Left lung (tissue), 10 donors: Measurements from ENCODE around the gene VSIG10L. TPM values are rescaled to one million over a fixed set of nuclear protein-coding genes. Genes with fewer than 3 reads are reported as not detected.

ENCODE experiments used
- ATAC-seq: fragments of 200-7000 bp; cut with Tn5 transposase; one replicate; pipeline ENCODE4 v1.9.1; 2020; ENCODE audit warnings: moderate library complexity
- DNase-seq, 4 donors: peaks; one replicate each; pipeline ENCODE4 v3.0.0-alpha.2; 2013 to 2020
- H3K27ac ChIP-seq, 2 donors: fragments of 200-600 bp; sonication (generic) in 1 of 2; one replicate each; pipeline versions ENCODE4 v1.5.0 to v1.8.0; 2020 to 2021
- H3K27me3 ChIP-seq, 2 donors: fragments of 200-600 bp; sonication (generic) in 1 of 2; one replicate each; pipeline versions ENCODE4 v1.5.0 to v1.8.0; 2020 to 2021
- H3K36me3 ChIP-seq, 2 donors: fragments of 200-600 bp; sonication (generic) in 1 of 2; one replicate each; pipeline versions ENCODE4 v1.5.0 to v1.8.0; 2020 to 2021
- H3K4me1 ChIP-seq, 2 donors: fragments of 200-600 bp; one replicate each; pipeline ENCODE4 v1.8.0; 2021
- H3K4me3 ChIP-seq, 2 donors: fragments of 200-600 bp; sonication (generic) in 1 of 2; one replicate each; pipeline versions ENCODE4 v1.5.0 to v1.8.0; 2020 to 2021; ENCODE audit warnings: mild to moderate bottlenecking in 1 of 2
- H3K9me3 ChIP-seq, 2 donors: fragments of 200-600 bp; sonication (generic) in 1 of 2; one replicate each; pipeline versions ENCODE4 v1.5.0 to v1.8.0; 2020 to 2021
- intact Hi-C, 2 donors: fragments of 100-400 bp; cut with DNase I; formaldehyde crosslinking; loops; one replicate each; pipeline versions ENCODE4 v1.11.2 to v1.14.2; 2022
- polyA plus RNA-seq, 6 donors: library from polyadenylated mRNA; unstranded; fragments of 120-200 nt; gene quantifications; one replicate each; pipeline ENCODE4 v1.2.1, GENCODE V29; 2013; ENCODE audit not compliant: insufficient read length in 6 of 6
- total RNA-seq, 2 donors: library from RNA; stranded (reverse); fragmentation: NEBNext Ultra II Directional; extraction: Animal tissue kit (Norgen Biotek cat#: 25700); gene quantifications; one replicate each; pipeline ENCODE4 v1.2.1, GENCODE V29; 2021
- TF ChIP-seq, protein P1 (sequence below), 2 donors: fragments of 200-600 bp; sonication (generic) in 1 of 2; IDR thresholded peaks; one replicate each; pipeline versions ENCODE4 v1.5.0 to v1.8.0; 2021; ENCODE audit warnings: antibody characterized with exemption in 2 of 2
- donor health status: DM: no; HTN: yes; CAD: no.
- donor health status: DM: no; HTN: no; CAD: no.

The VSIG10L gene
- total and polyA plus RNA-seq, 8 donors, result 3.5 to 5.2 (median 3.7) TPM

DNA sequence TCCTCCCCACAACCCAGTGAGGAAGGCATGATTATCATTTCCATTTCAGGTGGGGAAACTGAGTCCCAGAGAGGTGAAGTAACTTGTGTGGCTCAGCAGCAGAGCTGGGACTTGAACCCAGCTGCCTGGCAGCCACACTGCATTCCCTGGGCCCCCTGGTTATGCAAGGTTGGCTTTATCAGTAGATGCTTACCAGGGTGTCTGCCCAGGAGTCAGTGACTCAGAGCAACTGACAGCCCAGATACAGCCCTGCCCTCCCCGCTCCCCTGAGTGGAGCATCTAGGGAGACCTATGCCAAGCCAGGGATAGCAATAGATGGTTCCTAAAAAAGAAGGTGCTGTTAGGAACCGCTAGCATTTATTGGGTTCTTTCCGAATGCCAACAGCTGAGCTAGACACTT lies 24.6 kb downstream of the VSIG10L start:
- DNase-seq (no peak), ATAC-seq (no peak)
- peaks cover 0 to 56% of the 10 kb centered on the region in 2 donors for H3K27me3 ChIP-seq
- no peaks in the 10 kb centered on the region for H3K36me3 ChIP-seq
- no peak overlapping the region for H3K27ac ChIP-seq
- no peaks in the 10 kb centered on the region for H3K9me3 ChIP-seq
- intact Hi-C loops, result no loop called here
- no peak overlapping the region for H3K4me3 ChIP-seq
- TF ChIP-seq, protein P1, sequence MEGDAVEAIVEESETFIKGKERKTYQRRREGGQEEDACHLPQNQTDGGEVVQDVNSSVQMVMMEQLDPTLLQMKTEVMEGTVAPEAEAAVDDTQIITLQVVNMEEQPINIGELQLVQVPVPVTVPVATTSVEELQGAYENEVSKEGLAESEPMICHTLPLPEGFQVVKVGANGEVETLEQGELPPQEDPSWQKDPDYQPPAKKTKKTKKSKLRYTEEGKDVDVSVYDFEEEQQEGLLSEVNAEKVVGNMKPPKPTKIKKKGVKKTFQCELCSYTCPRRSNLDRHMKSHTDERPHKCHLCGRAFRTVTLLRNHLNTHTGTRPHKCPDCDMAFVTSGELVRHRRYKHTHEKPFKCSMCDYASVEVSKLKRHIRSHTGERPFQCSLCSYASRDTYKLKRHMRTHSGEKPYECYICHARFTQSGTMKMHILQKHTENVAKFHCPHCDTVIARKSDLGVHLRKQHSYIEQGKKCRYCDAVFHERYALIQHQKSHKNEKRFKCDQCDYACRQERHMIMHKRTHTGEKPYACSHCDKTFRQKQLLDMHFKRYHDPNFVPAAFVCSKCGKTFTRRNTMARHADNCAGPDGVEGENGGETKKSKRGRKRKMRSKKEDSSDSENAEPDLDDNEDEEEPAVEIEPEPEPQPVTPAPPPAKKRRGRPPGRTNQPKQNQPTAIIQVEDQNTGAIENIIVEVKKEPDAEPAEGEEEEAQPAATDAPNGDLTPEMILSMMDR (IDR thresholded peaks at IDR 0.05), result no peak
- H3K4me1 ChIP-seq, result peaks cover 0 to 3% of the 10 kb centered on the region in 2 donors

DNA sequence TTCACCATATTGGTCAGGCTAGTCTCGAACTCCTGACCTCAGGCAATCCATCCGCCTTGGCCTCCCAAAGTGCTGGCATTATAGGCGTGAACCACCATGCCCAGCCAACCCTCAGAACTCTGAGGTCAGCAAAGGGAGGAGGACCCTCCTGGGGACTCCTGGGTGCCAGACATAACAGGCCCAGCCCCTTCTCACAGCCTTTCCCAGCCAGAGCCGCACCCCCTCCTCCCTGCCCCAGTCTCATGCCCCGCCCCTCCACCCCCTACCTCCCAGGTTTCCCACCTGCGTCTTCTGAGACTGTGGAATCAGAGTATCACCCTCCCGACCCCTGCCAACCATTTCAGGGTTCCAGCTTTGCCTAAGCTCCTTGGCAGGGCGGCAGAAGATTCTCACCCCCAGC lies 25.3 kb downstream of the VSIG10L start:
- no peak for ATAC-seq
- no peak for DNase-seq
- no peak overlapping the region for H3K27ac ChIP-seq
- H3K36me3 ChIP-seq, result no peaks in the 10 kb centered on the region
- no peak overlapping the region for H3K4me3 ChIP-seq
- TF ChIP-seq, protein P1 (IDR thresholded peaks at IDR 0.05), result no peak
- H3K9me3 ChIP-seq, result no peaks in the 10 kb centered on the region
- intact Hi-C loops, result no loop called here
- H3K27me3 ChIP-seq, result peaks cover 4 to 62% of the 10 kb centered on the region in 2 donors
- peaks cover 0 to 3% of the 10 kb centered on the region in 2 donors for H3K4me1 ChIP-seq

DNA sequence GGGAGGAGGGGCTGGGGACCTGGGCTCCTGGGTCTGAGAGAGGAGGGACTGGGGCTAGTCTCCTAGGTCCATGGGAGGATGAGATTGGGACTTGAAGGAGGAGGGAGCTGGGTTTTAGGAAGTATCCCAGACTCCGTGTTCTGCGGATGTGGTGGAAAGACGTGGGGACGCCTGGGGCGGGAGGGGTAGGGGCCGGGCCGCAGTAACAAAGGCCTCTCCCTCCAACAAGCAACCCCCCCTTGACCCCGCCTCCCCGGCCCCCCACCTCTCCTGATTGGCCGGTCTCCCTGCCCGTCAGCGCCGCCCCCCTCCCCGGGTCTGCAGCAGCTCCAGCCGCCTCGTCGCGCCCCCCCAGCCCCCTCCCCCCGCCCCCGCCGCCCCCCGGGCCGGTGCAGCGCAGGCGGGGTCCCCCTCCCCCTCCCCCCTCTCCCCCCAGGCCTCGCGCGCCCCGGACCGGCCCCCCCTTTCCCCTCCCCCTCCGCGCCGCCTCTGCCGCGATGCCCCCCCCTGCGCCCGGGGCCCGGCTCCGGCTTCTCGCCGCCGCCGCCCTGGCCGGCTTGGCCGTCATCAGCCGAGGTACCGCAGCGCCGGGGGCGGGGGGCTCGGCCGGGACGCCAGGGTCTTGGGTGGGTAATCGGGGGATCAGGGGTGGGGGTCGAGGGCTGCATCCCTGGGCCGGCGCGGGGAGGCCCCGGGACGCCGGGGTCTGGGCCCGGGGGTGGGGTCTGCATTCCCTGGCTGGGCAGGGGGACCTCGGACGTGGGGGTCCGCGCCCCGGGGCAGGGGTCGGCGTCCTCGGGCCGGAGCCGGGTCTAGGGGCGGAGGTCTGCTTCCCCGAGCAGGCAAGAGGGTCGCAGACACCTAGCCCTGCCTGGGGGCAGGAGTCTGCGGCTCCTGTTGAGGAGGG lies 30.3 kb downstream of the VSIG10L start, which contains the start of gene IGLON5:
Gene IGLON5, plus strand, starts transcription at position 294 of the 907 bp plus-strand sequence. Its CDS starts 204 bp downstream, at position 498.
- ATAC-seq, result no peak
- peak in 1 of 4 donors; percentile 59 for DNase-seq
- no peak within 1 kb of the TSS for H3K4me3 ChIP-seq
- no peaks in the 10 kb centered on the region for H3K36me3 ChIP-seq
- TF ChIP-seq, protein P1 (IDR thresholded peaks at IDR 0.05), result no peak
- H3K27ac ChIP-seq, result no peak within 1 kb of the TSS
- peaks cover 0 to 19% of the 10 kb centered on the region in 2 donors for H3K9me3 ChIP-seq
- intact Hi-C loops, result no loop called here
- H3K27me3 ChIP-seq, result peaks cover 4 to 70% of the 10 kb centered on the region in 2 donors
- peaks cover 0 to 3% of the 10 kb centered on the region in 2 donors for H3K4me1 ChIP-seq

DNA sequence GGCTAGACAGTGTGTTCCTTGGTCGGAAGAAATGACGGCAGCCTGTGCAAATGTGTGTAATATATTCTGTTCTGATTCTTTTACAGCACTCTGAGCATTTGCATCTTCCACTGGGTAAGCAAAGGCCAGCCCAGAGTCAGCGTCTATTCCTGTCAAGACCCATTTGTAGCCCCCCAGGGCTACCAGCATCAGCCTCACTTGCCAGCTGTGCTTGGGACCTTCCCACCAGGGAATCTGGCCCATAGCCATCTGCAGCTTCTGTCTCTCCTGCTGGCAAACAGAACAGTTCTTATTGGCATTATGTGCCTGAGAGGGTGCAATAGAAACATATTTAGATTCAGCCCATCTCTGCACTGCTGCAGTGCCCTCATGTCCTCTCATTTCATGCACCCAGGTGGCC lies 36.5 kb downstream of the VSIG10L start:
- Histone ChIP-seq H3K9me3 (peaks cover 0 to 53% of the 10 kb centered on the region in 2 donors), H3K27ac (no peak overlapping the region), H3K4me3 (no peak overlapping the region), H3K27me3 (peaks cover 0 to 48% of the 10 kb centered on the region in 2 donors), H3K36me3 (no peaks in the 10 kb centered on the region), H3K4me1 (no peaks in the 10 kb centered on the region)
- no peak for ATAC-seq
- no peak for DNase-seq
- intact Hi-C loops, result no loop called here
- TF ChIP-seq, protein P1 (IDR thresholded peaks at IDR 0.05), result no peak

DNA sequence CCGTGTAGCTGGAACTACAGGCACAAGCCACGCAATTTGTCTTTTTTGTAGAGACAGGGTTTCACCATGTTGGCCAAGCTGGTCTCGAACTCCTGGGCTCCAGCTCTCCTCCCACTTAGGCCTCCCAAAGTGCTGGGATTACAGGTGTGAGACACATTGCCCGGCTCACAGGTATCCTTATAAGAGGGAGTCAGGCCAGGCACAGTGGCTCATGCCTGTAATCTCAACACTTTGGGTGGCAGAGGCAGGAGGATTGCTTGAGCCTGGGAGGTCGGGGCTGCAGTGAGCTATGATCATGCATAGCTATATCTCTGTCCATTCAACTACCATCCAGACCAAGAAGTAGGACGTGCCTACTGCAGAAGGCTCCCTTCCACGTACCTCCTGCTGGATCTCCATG lies 40.7 kb downstream of the VSIG10L start:
- H3K27me3 ChIP-seq, result peaks cover 0 to 40% of the 10 kb centered on the region in 2 donors
- TF ChIP-seq, protein P1 (IDR thresholded peaks at IDR 0.05), result no peak
- H3K4me3 ChIP-seq, result no peak overlapping the region
- intact Hi-C loops, result no loop called here
- H3K9me3 ChIP-seq, result peaks cover 0 to 30% of the 10 kb centered on the region in 2 donors
- ATAC-seq (no peak), DNase-seq (no peak)
- H3K4me1 ChIP-seq, result no peaks in the 10 kb centered on the region
- H3K27ac ChIP-seq, result no peak overlapping the region
- H3K36me3 ChIP-seq, result no peaks in the 10 kb centered on the region
